ENCODE results near the gene REEP5. TPM values are rescaled to one million over a fixed set of nuclear protein-coding genes. Genes with fewer than 3 reads are reported as not detected.

REEP5 gene
- total and polyA plus RNA-seq, 2 of the 8 experiments (the other 6 are each of a cell fraction or from before 2014, with no cell fraction given) = 58.3 to 94.3 TPM

GRCh38 chr5:112938286-112938685 is 16.3 kb upstream of the REEP5 start (continued):
- TF ChIP-seq SAP30 (IDR thresholded peaks at IDR 0.05; ENCODE audit: insufficient read depth, insufficient replicate concordance, low read length) (no peak), ZNF274 (IDR thresholded peaks at IDR 0.05; ENCODE audit: borderline replicate concordance, extremely low read depth, low read length) (no peak)
